GM12892 (cell line): ENCODE data around the gene APOC1.

Experiments
- POLR2A ChIP-seq: IDR thresholded peaks from 2 replicates; pipeline ENCODE4 v1.6.1; 2011; ENCODE audit warnings: low read depth, low read length, control low read depth
- POLR2AphosphoS5 ChIP-seq: IDR thresholded peaks from 2 replicates; pipeline ENCODE4 v1.6.1; 2011; ENCODE audit warnings: low read depth, low read length, control low read depth
- TAF1 ChIP-seq: IDR thresholded peaks from 2 replicates; pipeline ENCODE4 v1.6.1; 2011; ENCODE audit warnings: low read depth, mild to moderate bottlenecking, control low read depth, low read length, borderline replicate concordance

- TF ChIP-seq POLR2AphosphoS5 (no peak), POLR2A (no peak), TAF1 (no peak)
Observed at GRCh38 chr19:44883922-44884321, 30.5 kb upstream of the APOC1 start.
